C4-2B (cell line): ENCODE measurements around the gene C2orf72.

Experiments
- H3K27ac ChIP-seq: fragments of 450-650 bp; 2 replicates; pipeline ENCODE4 v1.5.1; 2017
- CTCF ChIP-seq: fragments of 450-650 bp; conservative IDR thresholded peaks from 2 replicates; pipeline ENCODE4 v1.5.1; 2017; ENCODE audit warnings: mild to moderate bottlenecking
- ZFX ChIP-seq: fragments of 450-650 bp; IDR thresholded peaks from 2 replicates; pipeline ENCODE4 v1.6.1; 2017

The C2orf72 gene

GRCh38 chr2:231037731-231038482, 584 bp downstream of the C2orf72 start:
- TF ChIP-seq ZFX, result no peak
- no peak; the same call in 1 of the 2 replicates for TF ChIP-seq CTCF
- peak overlapping the region; percentile 68 for H3K27ac ChIP-seq

- H3K27ac ChIP-seq, result peak overlapping the region; percentile 68
- no peak for TF ChIP-seq ZFX
- no peak for TF ChIP-seq CTCF
Measured at GRCh38 chr2:231038483-231039293, 1.4 kb downstream of the C2orf72 start.

GRCh38 chr2:231039294-231039664, 2.0 kb downstream of the C2orf72 start:
- TF ChIP-seq CTCF (no peak), ZFX (no peak)
- H3K27ac ChIP-seq, result peak overlapping the region; percentile 68

GRCh38 chr2:231039821-231040364, 2.6 kb downstream of the C2orf72 start:
- H3K27ac ChIP-seq, result peak overlapping the region; percentile 68
- TF ChIP-seq CTCF (no peak), ZFX (no peak)

- no peak for TF ChIP-seq CTCF
- no peak for TF ChIP-seq ZFX
Measured at GRCh38 chr2:231041061-231041689, 3.9 kb downstream of the C2orf72 start.

GRCh38 chr2:231043796-231044195, 6.5 kb downstream of the C2orf72 start:
- TF ChIP-seq CTCF, result no peak
- no peak for TF ChIP-seq ZFX
- no peak overlapping the region for H3K27ac ChIP-seq

More at GRCh38 chr2:231041061-231041689, 3.9 kb downstream of the C2orf72 start:
- H3K27ac ChIP-seq, result peak overlapping the region; percentile 87
